ENCODE results near the gene SAMD4B.

Gene SAMD4B

GRCh38 chr19:39410831-39411080 lies 68.5 kb downstream of the SAMD4B start:
- H2BK12ac ChIP-seq (ENCODE audit: low read length) = no peak overlapping the region
- H3K18ac ChIP-seq (ENCODE audit: low read length) = peak overlapping the region; percentile 96
- no peak overlapping the region for H2AFZ ChIP-seq (ENCODE audit: low read length)
- H3K23ac ChIP-seq (ENCODE audit: low read depth, low read length, poor library complexity) = no peak overlapping the region
- H2BK15ac ChIP-seq (ENCODE audit: low read length) = no peak overlapping the region
- no peak overlapping the region for H3K4ac ChIP-seq (ENCODE audit: low read length)
- no peak overlapping the region for H2BK120ac ChIP-seq (ENCODE audit: low read depth, low read length)
- H3K4me1 ChIP-seq (ENCODE audit: control insufficient read depth in 2 of 2, insufficient read depth in 1 of 2, low read depth in 1 of 2, low read length in 2 of 2) = peaks cover 29 to 37% of the 10 kb centered on the region in 2 donors
- peaks cover 8% of the 10 kb centered on the region for H3K79me1 ChIP-seq (ENCODE audit: low read depth, low read length)
- H3K4me3 ChIP-seq (ENCODE audit: low read length in 2 of 2) = no peak overlapping the region
- DNase-seq (ENCODE audit: low spot score) = no peak
- peaks cover 7 to 21% of the 10 kb centered on the region in 2 donors for H3K36me3 ChIP-seq (replicated peaks in 1 of 2; ENCODE audit: control insufficient read depth in 2 of 2, insufficient read depth in 2 of 2, low read length in 2 of 2)
- H4K8ac ChIP-seq (ENCODE audit: low read depth, low read length) = no peak overlapping the region
- H3K9me3 ChIP-seq (replicated peaks in 1 of 2; ENCODE audit: control insufficient read depth in 2 of 2, insufficient read depth in 1 of 2, low read depth in 1 of 2, low read length in 2 of 2) = no peaks in the 10 kb centered on the region
- H3K27ac ChIP-seq (replicated peaks; ENCODE audit: low read length) = no peak overlapping the region
- H3K27me3 ChIP-seq (ENCODE audit: control insufficient read depth in 3 of 3, insufficient read depth in 3 of 3, low read depth in 1 of 3, low read length in 3 of 3) = peaks cover 0 to 23% (median 0%) of the 10 kb centered on the region in 3 experiments
- H3K9ac ChIP-seq (ENCODE audit: low read depth, low read length, poor library complexity) = no peak overlapping the region
- H3K14ac ChIP-seq (ENCODE audit: low read length) = no peak overlapping the region
- no peak overlapping the region for H2BK5ac ChIP-seq (ENCODE audit: low read length)
- H2AK5ac ChIP-seq (ENCODE audit: low read depth, low read length) = peak overlapping the region; percentile 25
- H3K4me2 ChIP-seq (ENCODE audit: insufficient read depth, low read length, poor library complexity, severe bottlenecking) = no peak overlapping the region
- H4K91ac ChIP-seq (ENCODE audit: low read depth, low read length, poor library complexity) = no peak overlapping the region
- WGBS, 2 donors (ENCODE audit: extremely low coverage in 2 of 2, insufficient read length in 2 of 2, insufficient replicate concordance in 1 of 2) = no CpG with 5 or more reads among the region's 1 CpG

DNA sequence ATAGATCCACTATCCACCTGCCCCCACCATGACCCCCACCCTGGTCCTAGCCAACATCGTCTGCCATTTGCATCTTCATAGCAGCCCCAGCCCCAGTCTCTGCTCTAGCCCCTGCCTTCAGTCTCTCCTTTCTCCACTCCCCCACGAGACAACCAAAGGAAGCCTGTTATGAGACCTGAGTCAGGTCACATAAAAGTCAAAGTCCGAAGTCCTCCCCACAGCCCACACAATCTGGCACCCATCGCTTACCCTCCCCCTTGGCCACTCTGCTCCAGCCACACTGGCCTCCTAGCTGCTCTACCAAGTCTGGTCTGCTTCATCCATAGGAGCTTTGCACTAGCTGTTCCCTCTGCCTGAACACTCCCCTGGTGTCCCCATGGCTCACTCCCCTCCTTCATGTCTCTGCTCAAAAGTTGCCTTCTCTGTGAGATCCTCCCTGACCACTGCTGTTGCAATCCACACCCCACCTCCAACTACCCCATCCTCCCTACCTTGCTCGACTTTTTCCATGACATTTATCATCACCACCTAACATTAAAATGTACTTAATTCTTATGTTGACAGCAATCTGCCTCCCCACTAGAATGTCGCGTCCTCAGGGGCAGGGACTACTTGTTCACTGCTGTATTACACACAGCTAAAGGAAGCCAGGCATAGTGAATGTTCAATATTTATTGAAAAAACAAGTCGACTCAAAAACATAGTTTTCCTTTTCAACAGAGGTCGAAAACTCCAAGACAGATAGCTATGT lies 69.0 kb downstream of the SAMD4B start:
- H2BK120ac ChIP-seq (ENCODE audit: low read depth, low read length) = no peak overlapping the region
- no peak overlapping the region for H3K18ac ChIP-seq (ENCODE audit: low read length)
- no peak overlapping the region for H3K4ac ChIP-seq (ENCODE audit: low read length)
- H2BK5ac ChIP-seq (ENCODE audit: low read length) = no peak overlapping the region
- H3K4me2 ChIP-seq (ENCODE audit: insufficient read depth, low read length, poor library complexity, severe bottlenecking) = no peak overlapping the region
- no CpG with 5 or more reads among the region's 9 CpGs for WGBS, 2 donors (ENCODE audit: extremely low coverage in 2 of 2, insufficient read length in 2 of 2, insufficient replicate concordance in 1 of 2)
- peaks cover 32 to 33% of the 10 kb centered on the region in 2 donors for H3K4me1 ChIP-seq (ENCODE audit: control insufficient read depth in 2 of 2, insufficient read depth in 1 of 2, low read depth in 1 of 2, low read length in 2 of 2)
- peak overlapping the region in 1 of 2 donors; percentile 95 for H3K4me3 ChIP-seq (ENCODE audit: low read length in 2 of 2)
- H3K27ac ChIP-seq (replicated peaks; ENCODE audit: low read length) = no peak overlapping the region
- peaks cover 0 to 23% (median 0%) of the 10 kb centered on the region in 3 experiments for H3K27me3 ChIP-seq (ENCODE audit: control insufficient read depth in 3 of 3, insufficient read depth in 3 of 3, low read depth in 1 of 3, low read length in 3 of 3)
- peak overlapping the region; percentile 25 for H2AK5ac ChIP-seq (ENCODE audit: low read depth, low read length)
- H2BK15ac ChIP-seq (ENCODE audit: low read length) = peak overlapping the region; percentile 56
- DNase-seq (ENCODE audit: low spot score) = no peak
- no peaks in the 10 kb centered on the region for H3K9me3 ChIP-seq (replicated peaks in 1 of 2; ENCODE audit: control insufficient read depth in 2 of 2, insufficient read depth in 1 of 2, low read depth in 1 of 2, low read length in 2 of 2)
- no peak overlapping the region for H3K23ac ChIP-seq (ENCODE audit: low read depth, low read length, poor library complexity)
- peaks cover 11% of the 10 kb centered on the region for H3K79me1 ChIP-seq (ENCODE audit: low read depth, low read length)
- H3K9ac ChIP-seq (ENCODE audit: low read depth, low read length, poor library complexity) = no peak overlapping the region
- H4K8ac ChIP-seq (ENCODE audit: low read depth, low read length) = no peak overlapping the region
- H4K91ac ChIP-seq (ENCODE audit: low read depth, low read length, poor library complexity) = no peak overlapping the region
- H3K14ac ChIP-seq (ENCODE audit: low read length) = no peak overlapping the region
- H3K36me3 ChIP-seq (replicated peaks in 1 of 2; ENCODE audit: control insufficient read depth in 2 of 2, insufficient read depth in 2 of 2, low read length in 2 of 2) = peaks cover 12 to 26% of the 10 kb centered on the region in 2 donors
- H2BK12ac ChIP-seq (ENCODE audit: low read length) = no peak overlapping the region
- no peak overlapping the region for H2AFZ ChIP-seq (ENCODE audit: low read length)

GRCh38 chr19:39411832-39412099 lies 69.5 kb downstream of the SAMD4B start:
- Histone ChIP-seq H3K27ac (replicated peaks; ENCODE audit: low read length) (no peak overlapping the region), H3K4me1 (ENCODE audit: control insufficient read depth in 2 of 2, insufficient read depth in 1 of 2, low read depth in 1 of 2, low read length in 2 of 2) (peaks cover 32 to 37% of the 10 kb centered on the region in 2 donors), H3K14ac (ENCODE audit: low read length) (no peak overlapping the region), H2AFZ (ENCODE audit: low read length) (no peak overlapping the region), H3K9me3 (replicated peaks in 1 of 2; ENCODE audit: control insufficient read depth in 2 of 2, insufficient read depth in 1 of 2, low read depth in 1 of 2, low read length in 2 of 2) (no peaks in the 10 kb centered on the region), H3K36me3 (replicated peaks in 1 of 2; ENCODE audit: control insufficient read depth in 2 of 2, insufficient read depth in 2 of 2, low read length in 2 of 2) (peaks cover 15 to 31% of the 10 kb centered on the region in 2 donors), H2AK5ac (ENCODE audit: low read depth, low read length) (no peak overlapping the region), H3K4me3 (ENCODE audit: low read length in 2 of 2) (peak overlapping the region; percentile 62 to 95), H3K23ac (ENCODE audit: low read depth, low read length, poor library complexity) (no peak overlapping the region), H4K91ac (ENCODE audit: low read depth, low read length, poor library complexity) (no peak overlapping the region), H3K4ac (ENCODE audit: low read length) (no peak overlapping the region), H3K79me1 (ENCODE audit: low read depth, low read length) (peaks cover 15% of the 10 kb centered on the region), H2BK5ac (ENCODE audit: low read length) (no peak overlapping the region), H4K8ac (ENCODE audit: low read depth, low read length) (no peak overlapping the region), H3K18ac (ENCODE audit: low read length) (no peak overlapping the region), H2BK120ac (ENCODE audit: low read depth, low read length) (no peak overlapping the region), H2BK12ac (ENCODE audit: low read length) (no peak overlapping the region), H3K9ac (ENCODE audit: low read depth, low read length, poor library complexity) (no peak overlapping the region), H3K27me3 (ENCODE audit: control insufficient read depth in 3 of 3, insufficient read depth in 3 of 3, low read depth in 1 of 3, low read length in 3 of 3) (peaks cover 0 to 22% (median 0%) of the 10 kb centered on the region in 3 experiments), H2BK15ac (ENCODE audit: low read length) (no peak overlapping the region), H3K4me2 (ENCODE audit: insufficient read depth, low read length, poor library complexity, severe bottlenecking) (no peak overlapping the region)
- WGBS, 2 donors (ENCODE audit: extremely low coverage in 2 of 2, insufficient read length in 2 of 2, insufficient replicate concordance in 1 of 2) = no CpG with 5 or more reads among the region's 7 CpGs
- DNase-seq (ENCODE audit: low spot score) = peak; percentile 89

DNA sequence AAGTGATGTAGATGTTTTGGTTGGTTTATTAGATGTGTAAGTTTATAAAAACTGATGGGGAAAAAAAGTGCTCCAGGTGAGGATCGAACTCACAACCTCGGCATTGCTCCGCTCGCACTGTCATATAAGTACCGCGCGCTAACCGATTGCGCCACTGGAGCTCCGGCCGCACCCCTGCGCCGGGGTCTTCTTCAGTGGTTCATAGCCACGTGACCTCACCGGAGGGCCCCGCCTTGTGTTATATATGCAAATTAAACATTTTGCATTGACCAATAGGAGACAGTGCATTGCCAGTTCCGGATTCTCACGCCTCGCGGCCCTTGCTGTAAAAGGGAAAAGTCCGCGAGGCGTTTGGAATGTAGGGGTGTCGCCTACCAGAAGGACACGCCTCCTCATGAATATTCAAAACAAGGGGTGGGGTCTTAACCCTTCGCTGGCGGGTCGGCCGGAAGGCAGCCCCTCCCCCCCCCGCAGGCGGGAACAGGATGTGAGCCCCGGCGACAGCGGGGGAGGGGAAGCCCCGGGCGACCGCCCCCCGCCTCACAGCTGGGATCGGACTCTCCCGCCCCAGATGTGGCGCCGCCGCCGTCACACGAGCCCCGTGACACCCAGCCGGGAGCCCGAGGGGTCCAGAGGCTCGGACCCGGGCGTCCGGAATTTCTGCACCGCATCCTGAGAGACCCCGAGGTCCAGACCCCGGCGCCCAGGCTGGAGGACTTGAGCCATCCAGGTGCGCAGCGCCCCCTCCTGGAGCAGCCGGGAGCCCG lies 70.1 kb downstream of the SAMD4B start, which contains the start of gene PLEKHG2:
PLEKHG2 (plus strand) TSS at position 570 of the 767 bp plus-strand sequence. CDS start 1,418 bp downstream, outside the sequence.
- H2BK15ac ChIP-seq (ENCODE audit: low read length) = peak within 1 kb of the TSS; percentile 99
- H2BK5ac ChIP-seq (ENCODE audit: low read length) = peak within 1 kb of the TSS; percentile 98
- H3K4me2 ChIP-seq (ENCODE audit: insufficient read depth, low read length, poor library complexity, severe bottlenecking) = peak within 1 kb of the TSS; percentile 87
- H4K8ac ChIP-seq (ENCODE audit: low read depth, low read length) = no peak within 1 kb of the TSS
- peak within 1 kb of the TSS; percentile 95 for H3K4me3 ChIP-seq (ENCODE audit: low read length in 2 of 2)
- peaks cover 15% of the 10 kb centered on the region for H3K79me1 ChIP-seq (ENCODE audit: low read depth, low read length)
- peak within 1 kb of the TSS; percentile 88 for H4K91ac ChIP-seq (ENCODE audit: low read depth, low read length, poor library complexity)
- peak within 1 kb of the TSS; percentile 93 for H3K9ac ChIP-seq (ENCODE audit: low read depth, low read length, poor library complexity)
- no CpG with 5 or more reads among the region's 60 CpGs for WGBS, 2 donors (ENCODE audit: extremely low coverage in 2 of 2, insufficient read length in 2 of 2, insufficient replicate concordance in 1 of 2)
- peak within 1 kb of the TSS; percentile 32 for H3K4ac ChIP-seq (ENCODE audit: low read length)
- peak; percentile 100 for DNase-seq (ENCODE audit: low spot score)
- peak within 1 kb of the TSS; percentile 93 for H2BK120ac ChIP-seq (ENCODE audit: low read depth, low read length)
- peaks cover 0 to 17% (median 0%) of the 10 kb centered on the region in 3 experiments for H3K27me3 ChIP-seq (ENCODE audit: control insufficient read depth in 3 of 3, insufficient read depth in 3 of 3, low read depth in 1 of 3, low read length in 3 of 3)
- no peaks in the 10 kb centered on the region for H3K9me3 ChIP-seq (replicated peaks in 1 of 2; ENCODE audit: control insufficient read depth in 2 of 2, insufficient read depth in 1 of 2, low read depth in 1 of 2, low read length in 2 of 2)
- H3K36me3 ChIP-seq (replicated peaks in 1 of 2; ENCODE audit: control insufficient read depth in 2 of 2, insufficient read depth in 2 of 2, low read length in 2 of 2) = peaks cover 17 to 36% of the 10 kb centered on the region in 2 donors
- H3K14ac ChIP-seq (ENCODE audit: low read length) = peak within 1 kb of the TSS; percentile 83
- H3K18ac ChIP-seq (ENCODE audit: low read length) = peak within 1 kb of the TSS; percentile 99
- peak within 1 kb of the TSS; percentile 100 for H2AK5ac ChIP-seq (ENCODE audit: low read depth, low read length)
- peaks cover 32 to 36% of the 10 kb centered on the region in 2 donors for H3K4me1 ChIP-seq (ENCODE audit: control insufficient read depth in 2 of 2, insufficient read depth in 1 of 2, low read depth in 1 of 2, low read length in 2 of 2)
- H3K27ac ChIP-seq (replicated peaks; ENCODE audit: low read length) = peak within 1 kb of the TSS; percentile 95
- H2AFZ ChIP-seq (ENCODE audit: low read length) = peak within 1 kb of the TSS; percentile 94
- peak within 1 kb of the TSS; percentile 94 for H2BK12ac ChIP-seq (ENCODE audit: low read length)
- peak within 1 kb of the TSS; percentile 96 for H3K23ac ChIP-seq (ENCODE audit: low read depth, low read length, poor library complexity)

Data from neuronal stem cell (in vitro differentiated cells).